Right lobe of liver (tissue), 6 donors: Measurements from ENCODE around the gene PMF1. TPM values are rescaled to one million over a fixed set of nuclear protein-coding genes. Genes with fewer than 3 reads are reported as not detected.
A peak's percentile ranks its signal among the peaks of the same experiment; 100 is the strongest.

Experiments
- ATAC-seq, 4 donors: fragments of 200-7000 bp; cut with Tn5 transposase; one replicate each; pipeline ENCODE4 v1.9.1; 2020; ENCODE audit warnings: mild to moderate bottlenecking in 4 of 4, moderate library complexity in 4 of 4
- DNase-seq, 3 donors: peaks; one replicate each; pipeline ENCODE4 v3.0.0-alpha.2; 2020
- H3K27ac ChIP-seq, 3 donors: fragments of 200-600 bp; one replicate each; pipeline ENCODE4 v1.8.0; 2022
- H3K27me3 ChIP-seq, 2 donors: fragments of 200-600 bp; one replicate each; pipeline ENCODE4 v1.8.0; 2022
- H3K36me3 ChIP-seq, 4 donors: fragments of 200-600 bp; sonication (generic) in 1 of 4; one replicate each; pipeline versions ENCODE4 v1.5.1 to v1.8.0; 2017 to 2022; ENCODE audit warnings: control low read depth in 1 of 4
- H3K4me1 ChIP-seq, 4 donors: fragments of 200-600 bp; sonication (generic) in 1 of 4; one replicate each; pipeline versions ENCODE4 v1.5.1 to v1.8.0; 2017 to 2022; ENCODE audit warnings: control low read depth in 1 of 4
- H3K4me3 ChIP-seq, 3 donors: fragments of 200-600 bp; one replicate each; pipeline ENCODE4 v1.8.0; 2022
- H3K9me3 ChIP-seq, 4 donors: fragments of 200-600 bp; sonication (generic) in 1 of 4; one replicate each; pipeline versions ENCODE4 v1.5.1 to v1.8.0; 2017 to 2022; ENCODE audit warnings: control low read depth in 1 of 4
- POLR2A ChIP-seq: fragments of 450-650 bp; IDR thresholded peaks from one replicate; pipeline ENCODE4 v1.6.1; 2017; ENCODE audit warnings: antibody characterized with exemption, mild to moderate bottlenecking
- whole genome bisulfite sequencing: methylation state at CpG from one replicate; pipeline ENCODE4 v1.1.6; 2018; ENCODE audit warnings: low coverage, low lambda C conversion rate; ENCODE audit not compliant: insufficient coverage; ENCODE audit errors: missing lambda C conversion rate; 5-methylcytosine and 5-hydroxymethylcytosine counted together
- intact Hi-C, 2 donors: fragments of 100-400 bp; cut with DNase I; formaldehyde crosslinking; loops; one replicate each; pipeline versions ENCODE4 v1.11.2 to v1.14.1; 2022
- total RNA-seq, 6 experiments: library from RNA; depleted of rRNA in 2 of 6; stranded (reverse); fragments of >200 nt in 2 of 6; fragmentation: NEBNext Ultra II Directional in 3 of 6; extraction: Animal tissue kit (Norgen Biotek cat#: 25700) in 3 of 6; gene quantifications; one replicate each; pipeline versions ENCODE4 v1.1.0 to v1.2.4, GENCODE V29; 2016 to 2023
- TF ChIP-seq, protein P1 (sequence below), 4 donors: fragments of 200-600 bp in 3 of 4; fragments of 450-650 bp in 1 of 4; IDR thresholded peaks; one replicate each; pipeline versions ENCODE4 v1.5.1 to v1.8.0; 2016 to 2022; ENCODE audit warnings: antibody characterized with exemption in 4 of 4, mild to moderate bottlenecking in 2 of 4
- donor health status: DM: no; HTN: yes; CAD: no.
- donor health status: DM: no; HTN: no; CAD: no.
- donor health status: DM: no; HTN: no; CAD: no.
- donor health status: DM: no; HTN: yes; CAD: no.
- donor health status: DM: no; HTN: yes; CAD: no.

Gene PMF1
- total RNA-seq, 6 experiments from 2014 or later, result 21.8 to 33.8 (median 24.8) TPM

DNA sequence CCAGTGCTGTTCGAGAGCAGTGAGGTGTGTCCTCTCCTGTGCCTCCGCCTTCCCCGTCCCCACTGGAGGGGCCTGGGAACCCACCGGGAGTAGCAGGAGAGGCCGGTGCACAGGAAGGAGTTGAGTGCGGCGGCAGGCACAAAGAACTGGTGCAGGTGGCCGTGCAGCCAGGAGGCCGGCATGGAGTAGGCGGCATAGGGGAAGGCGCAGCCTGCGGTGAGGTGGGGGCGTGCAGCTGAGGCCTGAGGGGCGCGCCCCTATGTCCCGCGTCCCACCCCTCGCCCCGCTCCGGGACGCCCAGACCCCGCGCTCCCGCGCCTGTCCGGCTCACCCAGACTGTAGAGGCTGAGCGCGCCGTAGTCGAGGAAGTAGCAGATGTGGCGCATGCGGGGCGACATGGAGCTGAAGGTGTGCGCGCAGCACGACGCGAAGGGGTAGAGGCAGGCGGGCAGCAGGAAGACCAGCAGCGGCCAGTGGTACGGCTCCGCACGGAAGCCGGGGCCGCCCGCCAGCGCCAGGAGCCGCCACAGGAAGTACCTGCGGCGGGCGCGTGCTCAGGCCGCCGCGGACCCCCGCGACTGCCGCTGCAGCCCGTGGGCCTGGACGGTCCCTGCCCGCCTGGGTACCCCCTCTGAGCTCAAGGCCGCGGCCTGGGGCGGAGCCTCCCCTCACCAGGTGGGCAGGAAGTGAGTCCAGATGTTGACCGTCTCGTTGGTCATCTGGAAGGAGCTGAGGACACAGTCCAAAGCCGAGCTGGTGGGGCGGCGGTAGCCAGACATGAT is 32.8 kb downstream of the PMF1 start:
- Histone ChIP-seq H3K36me3 (peaks cover 0 to 14% (median 2%) of the 10 kb centered on the region in 4 donors), H3K9me3 (no peaks in the 10 kb centered on the region), H3K4me1 (peaks cover 0 to 10% (median 0%) of the 10 kb centered on the region in 4 donors), H3K4me3 (peak overlapping the region in 1 of 3 donors; percentile 21), H3K27ac (no peak overlapping the region), H3K27me3 (no peaks in the 10 kb centered on the region)
- intact Hi-C loops, result loop anchor here in 1 of 2 donors (10.0 kb wide), 1 partner anchor 111 kb away; no protein-coding TSS in a partner anchor
- no peak for TF ChIP-seq POLR2A
- TF ChIP-seq, protein P1, sequence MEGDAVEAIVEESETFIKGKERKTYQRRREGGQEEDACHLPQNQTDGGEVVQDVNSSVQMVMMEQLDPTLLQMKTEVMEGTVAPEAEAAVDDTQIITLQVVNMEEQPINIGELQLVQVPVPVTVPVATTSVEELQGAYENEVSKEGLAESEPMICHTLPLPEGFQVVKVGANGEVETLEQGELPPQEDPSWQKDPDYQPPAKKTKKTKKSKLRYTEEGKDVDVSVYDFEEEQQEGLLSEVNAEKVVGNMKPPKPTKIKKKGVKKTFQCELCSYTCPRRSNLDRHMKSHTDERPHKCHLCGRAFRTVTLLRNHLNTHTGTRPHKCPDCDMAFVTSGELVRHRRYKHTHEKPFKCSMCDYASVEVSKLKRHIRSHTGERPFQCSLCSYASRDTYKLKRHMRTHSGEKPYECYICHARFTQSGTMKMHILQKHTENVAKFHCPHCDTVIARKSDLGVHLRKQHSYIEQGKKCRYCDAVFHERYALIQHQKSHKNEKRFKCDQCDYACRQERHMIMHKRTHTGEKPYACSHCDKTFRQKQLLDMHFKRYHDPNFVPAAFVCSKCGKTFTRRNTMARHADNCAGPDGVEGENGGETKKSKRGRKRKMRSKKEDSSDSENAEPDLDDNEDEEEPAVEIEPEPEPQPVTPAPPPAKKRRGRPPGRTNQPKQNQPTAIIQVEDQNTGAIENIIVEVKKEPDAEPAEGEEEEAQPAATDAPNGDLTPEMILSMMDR (IDR thresholded peaks at IDR 0.05), result no peak
- ATAC-seq (peak; percentile 6 to 42 (median 30)), DNase-seq (peak in 1 of 3 donors; percentile 42)
- WGBS, result no CpG with 5 or more reads among the region's 69 CpGs

DNA sequence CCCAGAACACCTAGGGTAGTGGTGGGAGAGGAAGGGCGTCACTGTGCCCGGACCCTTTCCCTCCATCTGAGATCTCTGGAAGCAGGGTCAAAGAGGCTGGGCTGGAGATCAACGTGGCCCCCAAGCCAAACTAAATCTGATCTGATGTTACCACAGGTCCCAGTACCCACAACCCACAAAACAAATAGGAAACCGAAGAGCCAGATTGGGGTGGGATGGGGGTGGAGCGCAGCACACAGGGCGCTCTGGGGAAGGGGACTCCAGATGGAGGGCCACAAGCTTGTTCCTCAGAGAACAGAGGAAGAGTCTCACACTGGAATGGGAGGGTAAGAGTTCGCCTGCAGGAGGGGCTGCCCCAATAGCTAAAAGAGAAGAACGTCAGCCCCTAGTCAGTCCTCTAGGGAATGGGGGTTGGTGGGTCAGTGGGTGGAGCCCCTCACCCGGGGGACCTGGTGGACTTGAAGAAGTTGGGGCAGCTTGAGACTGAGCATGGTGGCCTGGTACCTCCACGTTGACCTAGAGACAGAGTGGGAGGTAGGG is 33.5 kb downstream of the PMF1 start:
- intact Hi-C loops, result loop anchor here in 1 of 2 donors (10.0 kb wide), 1 partner anchor 112 kb away; no protein-coding TSS in a partner anchor

DNA sequence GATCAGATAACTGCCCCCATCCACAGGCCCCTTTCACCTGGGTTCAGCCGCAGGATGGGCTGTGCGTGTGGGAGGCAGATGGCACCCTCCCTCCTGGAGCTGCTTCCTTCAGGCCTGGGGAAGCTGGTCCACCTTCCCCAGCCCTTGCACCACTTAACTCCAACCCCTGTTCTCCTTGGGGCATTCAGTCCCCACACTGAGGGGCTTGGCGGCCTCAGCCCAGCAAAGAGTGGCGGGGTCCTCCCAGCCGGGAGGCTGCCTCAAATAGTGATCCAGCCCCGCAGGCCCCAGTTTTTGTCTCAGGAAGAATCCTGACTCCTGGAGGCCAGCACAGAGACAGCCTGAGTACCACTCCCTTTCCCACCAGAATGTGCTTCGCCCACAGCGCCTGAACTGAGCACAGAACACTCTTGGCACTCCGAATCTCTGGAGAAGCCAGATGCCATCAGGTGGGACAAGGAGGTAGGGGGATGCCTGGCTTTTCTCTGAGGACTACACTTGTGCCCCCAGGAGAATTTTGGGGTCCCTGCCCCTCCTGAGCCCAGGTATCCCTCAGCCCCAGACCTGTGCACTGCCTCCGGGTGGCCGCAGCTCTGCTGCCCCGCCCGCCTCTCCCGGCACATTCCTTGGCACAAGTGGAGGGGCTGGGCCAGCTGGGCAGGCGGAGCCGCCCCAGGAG is 34.1 kb downstream of the PMF1 start:
- H3K9me3 ChIP-seq, result no peaks in the 10 kb centered on the region
- ATAC-seq (peak; percentile 38 to 56 (median 48)), DNase-seq (no peak)
- peaks cover 0 to 10% (median 0%) of the 10 kb centered on the region in 4 donors for H3K4me1 ChIP-seq
- H3K27ac ChIP-seq, result no peak overlapping the region
- peaks cover 4 to 27% (median 10%) of the 10 kb centered on the region in 4 donors for H3K36me3 ChIP-seq
- no peaks in the 10 kb centered on the region for H3K27me3 ChIP-seq
- H3K4me3 ChIP-seq, result no peak overlapping the region
- intact Hi-C loops, result loop anchor here in 1 of 2 donors (10.0 kb wide), 1 partner anchor 112 kb away; no protein-coding TSS in a partner anchor
- WGBS, result no CpG with 5 or more reads among the region's 16 CpGs
- TF ChIP-seq POLR2A, result no peak

More for the DNA sequence above, 33.5 kb downstream of the PMF1 start:
- TF ChIP-seq, protein P1 (IDR thresholded peaks at IDR 0.05), result no peak
- TF ChIP-seq POLR2A, result no peak
- Histone ChIP-seq H3K4me1 (peaks cover 0 to 10% (median 0%) of the 10 kb centered on the region in 4 donors), H3K27me3 (no peaks in the 10 kb centered on the region), H3K4me3 (peak overlapping the region in 1 of 3 donors; percentile 21), H3K36me3 (peaks cover 0 to 21% (median 6%) of the 10 kb centered on the region in 4 donors), H3K27ac (no peak overlapping the region), H3K9me3 (no peaks in the 10 kb centered on the region)
- ATAC-seq (no peak), DNase-seq (no peak)
- WGBS, result 38% methylated on average over 4 of the region's 10 CpGs

DNA sequence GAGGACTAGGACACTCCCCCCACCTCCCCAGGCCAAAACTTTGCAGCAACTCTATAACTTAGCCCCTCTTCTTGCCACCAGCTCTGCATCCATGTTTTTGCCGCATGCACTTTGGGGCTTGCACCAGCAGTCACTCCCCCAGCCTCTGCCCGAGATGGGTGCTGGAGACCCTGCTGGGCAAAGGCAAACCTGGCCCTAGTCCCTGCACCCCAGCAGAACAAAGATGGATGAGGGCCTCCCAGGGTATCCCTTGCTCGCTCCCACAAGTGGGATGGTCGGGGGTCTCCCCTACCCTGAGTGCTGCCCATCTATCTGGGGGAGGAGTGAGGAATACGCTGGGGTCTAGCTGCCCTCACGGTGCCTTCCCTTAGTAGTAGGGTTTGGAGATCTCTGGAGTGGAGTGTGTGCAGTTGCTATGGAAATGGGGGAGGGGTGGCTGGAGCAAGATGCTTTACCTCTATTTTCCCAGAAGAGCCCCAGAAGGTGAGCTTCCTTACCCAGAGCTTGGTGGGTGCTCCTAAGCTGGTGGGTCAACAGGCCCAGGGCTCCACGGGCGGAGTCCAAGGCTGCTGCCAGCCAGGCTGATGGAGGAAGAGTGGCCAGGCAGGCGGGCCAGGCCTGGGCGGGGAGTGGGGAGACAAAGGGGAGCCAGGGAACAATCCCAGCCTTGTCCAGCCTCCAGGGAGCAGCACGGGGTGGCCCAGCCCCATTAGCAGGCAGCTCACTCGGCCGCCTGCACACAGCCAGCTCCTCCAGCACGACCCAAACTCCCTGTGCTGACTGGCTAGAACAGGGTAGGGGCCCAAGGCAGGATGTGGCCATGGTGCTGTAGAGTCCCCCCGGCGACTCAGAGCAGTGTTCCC is 34.9 kb downstream of the PMF1 start, which contains the start of gene PAQR6:
Gene PAQR6, minus strand, starts transcription at position 597 of the 863 bp plus-strand sequence. CDS start 1,325 bp downstream, outside the sequence.
- no peak within 1 kb of the TSS for H3K4me3 ChIP-seq
- intact Hi-C loops, result loop anchor here in 1 of 2 donors (10.0 kb wide), 1 partner anchor 113 kb away; no protein-coding TSS in a partner anchor
- H3K27ac ChIP-seq, result no peak within 1 kb of the TSS
- DNase-seq (no peak), ATAC-seq (peak; percentile 2 to 20 (median 9))
- 57% methylated on average over 5 of the region's 16 CpGs for WGBS
- H3K36me3 ChIP-seq, result peaks cover 7 to 35% (median 17%) of the 10 kb centered on the region in 4 donors
- peaks cover 0 to 10% (median 0%) of the 10 kb centered on the region in 4 donors for H3K4me1 ChIP-seq
- H3K9me3 ChIP-seq, result no peaks in the 10 kb centered on the region
- TF ChIP-seq, protein P1 (IDR thresholded peaks at IDR 0.05), result no peak
- TF ChIP-seq POLR2A, result no peak
- H3K27me3 ChIP-seq, result no peaks in the 10 kb centered on the region
